Measurements from ENCODE around the gene ZFP36L2.

The ZFP36L2 gene

DNA sequence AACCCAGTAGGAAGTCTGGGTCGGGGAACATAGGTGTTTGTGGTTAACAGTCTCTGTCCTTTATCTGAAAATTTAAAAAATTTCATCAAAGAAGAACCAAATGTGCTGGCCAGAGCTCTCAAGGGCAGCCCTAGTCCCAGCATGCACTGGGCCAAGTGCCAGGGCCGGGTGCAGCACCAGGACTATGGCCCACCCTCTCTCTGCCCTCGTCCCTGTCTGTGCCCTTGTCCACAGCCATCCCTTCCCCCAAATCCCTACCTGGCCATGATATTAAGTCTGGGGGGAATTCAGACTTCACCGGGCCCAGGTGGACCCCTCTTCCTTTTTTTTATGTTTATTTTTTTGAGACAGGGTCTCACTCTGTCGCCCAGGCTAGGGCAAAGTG lies 14.4 kb upstream of the ZFP36L2 start:
- Histone ChIP-seq H3K4me2 (ENCODE audit: low read length, poor library complexity, severe bottlenecking) (no peak overlapping the region), H2BK5ac (ENCODE audit: low read depth, low read length, poor library complexity, severe bottlenecking) (no peak overlapping the region), H2AFZ (ENCODE audit: low read depth, low read length) (no peak overlapping the region), H3K27me3 (ENCODE audit: control insufficient read depth in 1 of 2, insufficient read depth in 1 of 2, low read length in 2 of 2) (no peaks in the 10 kb centered on the region), H2BK120ac (ENCODE audit: low read depth, low read length) (no peak overlapping the region), H3K4me1 (ENCODE audit: control insufficient read depth, insufficient read depth, low read depth, low read length) (no peaks in the 10 kb centered on the region), H3K23ac (ENCODE audit: low read length in 2 of 2) (no peak overlapping the region), H3K4ac (ENCODE audit: low read depth in 1 of 2, low read length in 2 of 2) (no peak overlapping the region), H2BK12ac (ENCODE audit: low read length in 2 of 2) (no peak overlapping the region), H2BK15ac (ENCODE audit: low read depth, poor library complexity, severe bottlenecking) (no peak overlapping the region), H3K14ac (ENCODE audit: low read length in 2 of 2) (no peak overlapping the region), H2AK5ac (ENCODE audit: low read length, severe bottlenecking) (no peak overlapping the region), H4K8ac (ENCODE audit: low read length) (no peak overlapping the region), H4K91ac (ENCODE audit: low read length) (no peak overlapping the region), H3K18ac (ENCODE audit: low read depth in 1 of 2, low read length in 2 of 2) (no peak overlapping the region), H3K4me3 (ENCODE audit: insufficient read depth in 1 of 2, low read depth in 1 of 2, low read length in 2 of 2) (no peak overlapping the region), H3K9me3 (ENCODE audit: control insufficient read depth, low read length) (no peaks in the 10 kb centered on the region), H3K27ac (ENCODE audit: low read length, poor library complexity, severe bottlenecking) (no peak overlapping the region), H3K9ac (ENCODE audit: low read length) (no peak overlapping the region), H3K36me3 (ENCODE audit: control insufficient read depth in 1 of 2, insufficient read depth in 2 of 2, low read depth in 1 of 2, low read length in 2 of 2) (peaks cover 0 to 6% of the 10 kb centered on the region in 2 experiments), H3K79me1 (replicated peaks; ENCODE audit: low read length, poor library complexity, severe bottlenecking) (peaks cover 3% of the 10 kb centered on the region)
- DNase-seq: no peak
- WGBS: 100% methylated on average over 4 of the region's 5 CpGs

DNA sequence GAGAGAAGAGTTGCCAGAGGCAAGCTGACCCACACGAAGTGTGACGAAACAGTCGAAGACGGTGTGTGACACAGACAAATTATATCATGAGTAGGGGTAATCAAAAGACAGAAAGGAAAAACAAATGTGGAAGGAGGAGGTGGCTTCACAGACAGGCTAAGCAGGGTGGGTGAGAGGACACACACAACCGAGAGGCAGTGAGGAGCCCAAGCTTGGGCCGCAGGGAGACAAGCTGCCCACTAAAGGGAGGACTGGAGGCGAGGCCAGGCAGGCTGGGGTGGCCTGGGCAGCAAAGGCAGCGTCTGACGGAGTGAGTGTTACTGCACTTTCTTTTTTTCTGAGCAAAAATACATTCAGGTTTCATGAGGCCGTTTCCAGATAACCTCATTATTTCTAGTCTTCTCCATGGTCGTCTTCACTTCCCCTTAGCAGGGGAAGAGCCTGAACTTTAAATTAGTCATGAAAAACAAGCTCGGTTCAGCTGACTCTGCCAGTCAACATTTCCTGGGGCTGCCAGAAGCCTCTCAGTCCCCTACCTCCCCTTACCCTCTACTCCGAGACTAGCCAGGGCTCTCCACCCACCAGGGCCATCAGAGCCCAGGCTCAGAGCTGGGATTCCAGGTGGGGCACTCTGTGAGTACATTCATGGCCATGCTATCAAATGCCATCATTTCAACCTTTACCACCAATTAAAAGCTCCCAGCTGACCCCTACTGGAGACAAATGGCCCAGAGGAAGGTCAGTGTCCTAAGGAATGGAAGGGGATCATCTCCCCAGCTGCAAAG lies 13.8 kb upstream of the ZFP36L2 start:
- no peak overlapping the region for H3K18ac ChIP-seq (ENCODE audit: low read depth in 1 of 2, low read length in 2 of 2)

DNA sequence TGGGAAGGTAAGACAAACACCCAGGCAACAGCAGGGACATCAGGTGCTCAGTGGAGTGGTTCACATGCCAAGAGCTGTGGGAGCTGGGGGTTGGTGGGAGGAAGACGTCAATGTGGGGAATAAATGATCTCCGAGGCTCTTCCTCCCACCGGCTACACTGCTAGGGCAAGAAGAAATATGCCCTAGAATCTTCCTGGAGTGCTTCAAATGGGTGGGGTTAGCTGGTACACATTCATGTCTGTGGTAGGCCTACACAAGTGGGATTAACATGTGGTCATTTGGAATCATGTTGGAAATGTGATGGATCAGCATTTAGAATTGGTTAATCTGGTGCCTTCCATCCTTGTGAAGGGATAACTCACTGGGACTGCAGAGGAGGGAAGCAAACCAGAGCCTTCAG lies 12.4 kb upstream of the ZFP36L2 start:
- H4K8ac ChIP-seq (ENCODE audit: low read length): no peak overlapping the region
- no peak overlapping the region for H3K27ac ChIP-seq (ENCODE audit: low read length, poor library complexity, severe bottlenecking)
- H2BK12ac ChIP-seq (ENCODE audit: low read length in 2 of 2): peak overlapping the region in 1 of 2 experiments; percentile 65
- no peaks in the 10 kb centered on the region for H3K27me3 ChIP-seq (ENCODE audit: control insufficient read depth in 1 of 2, insufficient read depth in 1 of 2, low read length in 2 of 2)
- H3K23ac ChIP-seq (ENCODE audit: low read length in 2 of 2): no peak overlapping the region
- H3K4me3 ChIP-seq (ENCODE audit: insufficient read depth in 1 of 2, low read depth in 1 of 2, low read length in 2 of 2): no peak overlapping the region
- H3K9me3 ChIP-seq (ENCODE audit: control insufficient read depth, low read length): no peaks in the 10 kb centered on the region
- no peak overlapping the region for H2AFZ ChIP-seq (ENCODE audit: low read depth, low read length)
- H2BK15ac ChIP-seq (ENCODE audit: low read depth, poor library complexity, severe bottlenecking): no peak overlapping the region
- no peak for DNase-seq
- H2BK5ac ChIP-seq (ENCODE audit: low read depth, low read length, poor library complexity, severe bottlenecking): no peak overlapping the region
- WGBS: 95% methylated on average over 3 of the region's 3 CpGs
- peaks cover 0 to 6% of the 10 kb centered on the region in 2 experiments for H3K36me3 ChIP-seq (ENCODE audit: control insufficient read depth in 1 of 2, insufficient read depth in 2 of 2, low read depth in 1 of 2, low read length in 2 of 2)
- H4K91ac ChIP-seq (ENCODE audit: low read length): no peak overlapping the region
- peaks cover 3% of the 10 kb centered on the region for H3K79me1 ChIP-seq (replicated peaks; ENCODE audit: low read length, poor library complexity, severe bottlenecking)
- no peak overlapping the region for H2AK5ac ChIP-seq (ENCODE audit: low read length, severe bottlenecking)
- no peak overlapping the region for H3K14ac ChIP-seq (ENCODE audit: low read length in 2 of 2)
- H3K4ac ChIP-seq (ENCODE audit: low read depth in 1 of 2, low read length in 2 of 2): no peak overlapping the region
- no peak overlapping the region for H3K4me2 ChIP-seq (ENCODE audit: low read length, poor library complexity, severe bottlenecking)
- no peak overlapping the region for H3K9ac ChIP-seq (ENCODE audit: low read length)
- no peaks in the 10 kb centered on the region for H3K4me1 ChIP-seq (ENCODE audit: control insufficient read depth, insufficient read depth, low read depth, low read length)
- H3K18ac ChIP-seq (ENCODE audit: low read depth in 1 of 2, low read length in 2 of 2): no peak overlapping the region
- no peak overlapping the region for H2BK120ac ChIP-seq (ENCODE audit: low read depth, low read length)

More for the DNA sequence above, 13.8 kb upstream of the ZFP36L2 start:
- Histone ChIP-seq H3K4me2 (ENCODE audit: low read length, poor library complexity, severe bottlenecking) (no peak overlapping the region), H4K8ac (ENCODE audit: low read length) (no peak overlapping the region), H3K4me1 (ENCODE audit: control insufficient read depth, insufficient read depth, low read depth, low read length) (no peaks in the 10 kb centered on the region), H3K9me3 (ENCODE audit: control insufficient read depth, low read length) (no peaks in the 10 kb centered on the region), H3K4me3 (ENCODE audit: insufficient read depth in 1 of 2, low read depth in 1 of 2, low read length in 2 of 2) (no peak overlapping the region), H2BK15ac (ENCODE audit: low read depth, poor library complexity, severe bottlenecking) (no peak overlapping the region), H3K14ac (ENCODE audit: low read length in 2 of 2) (no peak overlapping the region), H2BK12ac (ENCODE audit: low read length in 2 of 2) (peak overlapping the region; percentile 38 to 74), H3K9ac (ENCODE audit: low read length) (no peak overlapping the region), H2BK120ac (ENCODE audit: low read depth, low read length) (no peak overlapping the region), H2AFZ (ENCODE audit: low read depth, low read length) (no peak overlapping the region), H3K23ac (ENCODE audit: low read length in 2 of 2) (no peak overlapping the region), H4K91ac (ENCODE audit: low read length) (no peak overlapping the region), H2AK5ac (ENCODE audit: low read length, severe bottlenecking) (no peak overlapping the region), H3K4ac (ENCODE audit: low read depth in 1 of 2, low read length in 2 of 2) (no peak overlapping the region), H3K79me1 (replicated peaks; ENCODE audit: low read length, poor library complexity, severe bottlenecking) (peaks cover 3% of the 10 kb centered on the region), H3K27me3 (ENCODE audit: control insufficient read depth in 1 of 2, insufficient read depth in 1 of 2, low read length in 2 of 2) (no peaks in the 10 kb centered on the region), H3K36me3 (ENCODE audit: control insufficient read depth in 1 of 2, insufficient read depth in 2 of 2, low read depth in 1 of 2, low read length in 2 of 2) (peaks cover 0 to 6% of the 10 kb centered on the region in 2 experiments), H3K27ac (ENCODE audit: low read length, poor library complexity, severe bottlenecking) (no peak overlapping the region), H2BK5ac (ENCODE audit: low read depth, low read length, poor library complexity, severe bottlenecking) (no peak overlapping the region)
- no peak for DNase-seq
- 95% methylated on average over 13 of the region's 13 CpGs for whole genome bisulfite sequencing

DNA sequence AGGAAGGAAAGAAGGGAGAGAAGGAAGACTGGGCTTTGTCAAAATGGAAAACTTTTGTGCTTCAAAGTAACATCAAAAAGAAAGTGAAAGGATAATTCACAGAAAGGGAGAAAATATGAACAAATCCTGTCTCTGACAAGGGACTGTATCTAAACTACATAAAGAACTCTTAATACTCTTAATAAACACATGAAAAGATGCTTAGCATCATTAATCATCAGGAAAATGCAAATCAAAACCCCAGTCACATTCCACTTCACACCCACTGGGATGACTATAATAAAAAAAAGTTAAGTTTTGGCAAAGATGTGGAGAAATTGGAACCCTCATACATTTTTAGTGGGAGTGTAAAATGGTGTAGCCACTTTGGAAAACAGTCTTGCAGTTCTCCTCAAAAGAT lies 11.8 kb upstream of the ZFP36L2 start:
- H3K4ac ChIP-seq (ENCODE audit: low read depth in 1 of 2, low read length in 2 of 2): no peak overlapping the region
- peak overlapping the region; percentile 51 for H3K9ac ChIP-seq (ENCODE audit: low read length)
- peaks cover 0 to 6% of the 10 kb centered on the region in 2 experiments for H3K36me3 ChIP-seq (ENCODE audit: control insufficient read depth in 1 of 2, insufficient read depth in 2 of 2, low read depth in 1 of 2, low read length in 2 of 2)

More for the DNA sequence above, 11.8 kb upstream of the ZFP36L2 start:
- Histone ChIP-seq H2AK5ac (ENCODE audit: low read length, severe bottlenecking) (no peak overlapping the region), H3K27ac (ENCODE audit: low read length, poor library complexity, severe bottlenecking) (no peak overlapping the region), H3K23ac (ENCODE audit: low read length in 2 of 2) (no peak overlapping the region), H3K14ac (ENCODE audit: low read length in 2 of 2) (no peak overlapping the region), H3K4me2 (ENCODE audit: low read length, poor library complexity, severe bottlenecking) (no peak overlapping the region), H2AFZ (ENCODE audit: low read depth, low read length) (no peak overlapping the region), H3K27me3 (ENCODE audit: control insufficient read depth in 1 of 2, insufficient read depth in 1 of 2, low read length in 2 of 2) (no peaks in the 10 kb centered on the region), H4K91ac (ENCODE audit: low read length) (no peak overlapping the region), H2BK15ac (ENCODE audit: low read depth, poor library complexity, severe bottlenecking) (no peak overlapping the region), H3K79me1 (replicated peaks; ENCODE audit: low read length, poor library complexity, severe bottlenecking) (peaks cover 3% of the 10 kb centered on the region), H2BK120ac (ENCODE audit: low read depth, low read length) (no peak overlapping the region), H3K4me3 (ENCODE audit: insufficient read depth in 1 of 2, low read depth in 1 of 2, low read length in 2 of 2) (no peak overlapping the region), H2BK5ac (ENCODE audit: low read depth, low read length, poor library complexity, severe bottlenecking) (no peak overlapping the region), H2BK12ac (ENCODE audit: low read length in 2 of 2) (no peak overlapping the region), H3K4me1 (ENCODE audit: control insufficient read depth, insufficient read depth, low read depth, low read length) (no peaks in the 10 kb centered on the region), H3K9me3 (ENCODE audit: control insufficient read depth, low read length) (no peaks in the 10 kb centered on the region), H4K8ac (ENCODE audit: low read length) (no peak overlapping the region), H3K18ac (ENCODE audit: low read depth in 1 of 2, low read length in 2 of 2) (no peak overlapping the region)
- DNase-seq: peak; percentile 13
